ENCODE data around the gene TLL2. TPM values are rescaled to one million over a fixed set of nuclear protein-coding genes. Genes with fewer than 3 reads are reported as not detected.

Gene TLL2
- total and polyA plus RNA-seq, 2 of the 4 experiments (the other 2 are of a cell fraction), result under 0.01 to 0.05 TPM

GRCh38 chr10:96450529-96451207 lies 63.1 kb downstream of the TLL2 start:
- ATAC-seq (ENCODE audit: low read depth), result no peak
- no peaks in the 10 kb centered on the region for H3K9me1 ChIP-seq (ENCODE audit: insufficient read depth, low read length)

More at GRCh38 chr10:96450529-96451207, 63.1 kb downstream of the TLL2 start:
- Histone ChIP-seq H4K5ac (ENCODE audit: low read depth, low read length) (no peak overlapping the region), H3K4me2 (ENCODE audit: low read depth, low read length) (no peak overlapping the region), H3K4me1 (ENCODE audit: control insufficient read depth, insufficient read depth, low read length) (no peaks in the 10 kb centered on the region), H3K79me1 (ENCODE audit: low read depth in 1 of 2, low read length in 2 of 2) (no peaks in the 10 kb centered on the region), H2BK20ac (ENCODE audit: low read depth, low read length) (no peak overlapping the region), H3K9ac (ENCODE audit: low read depth, low read length) (no peak overlapping the region), H2AK9ac (replicated peaks; ENCODE audit: low read depth, low read length, poor library complexity) (no peak overlapping the region), H3K27me3 (ENCODE audit: control insufficient read depth, insufficient read depth, low read length) (peaks cover 1% of the 10 kb centered on the region), H3K4me3 (ENCODE audit: insufficient read depth, low read depth, low read length) (no peak overlapping the region), H2AK5ac (ENCODE audit: low read depth, low read length) (no peak overlapping the region), H3K23ac (ENCODE audit: low read depth, low read length) (no peak overlapping the region), H4K8ac (ENCODE audit: low read depth in 2 of 2, low read length in 2 of 2) (no peak overlapping the region), H2BK5ac (ENCODE audit: low read depth, low read length, poor library complexity, severe bottlenecking) (no peak overlapping the region), H3K27ac (ENCODE audit: insufficient read depth, low read length) (no peak overlapping the region), H4K91ac (ENCODE audit: insufficient read depth, low read depth, low read length) (no peak overlapping the region), H3K36me3 (ENCODE audit: control insufficient read depth, insufficient read depth, low read length) (no peaks in the 10 kb centered on the region), H3K18ac (ENCODE audit: low read depth, low read length) (no peak overlapping the region), H4K20me1 (ENCODE audit: insufficient read depth, low read length) (no peaks in the 10 kb centered on the region), H3K9me3 (ENCODE audit: control insufficient read depth, insufficient read depth, low read length) (no peaks in the 10 kb centered on the region), H2BK120ac (ENCODE audit: low read depth, low read length) (no peak overlapping the region), H3K14ac (replicated peaks; ENCODE audit: low read depth, low read length) (no peak overlapping the region), H3K56ac (ENCODE audit: extremely low read depth, insufficient read depth, low read length) (no peak overlapping the region), H3K4ac (ENCODE audit: low read depth, low read length) (no peak overlapping the region), H2BK15ac (ENCODE audit: low read depth, low read length) (no peak overlapping the region), H2AFZ (replicated peaks; ENCODE audit: low read length, poor library complexity) (no peak overlapping the region)
- BruUV-seq (replicated peaks), result no TSS peak
- no peak for TF ChIP-seq POLR2A (IDR thresholded peaks at IDR 0.05; ENCODE audit: low read depth, low read length)
- TF ChIP-seq USF2 (IDR thresholded peaks at IDR 0.05; ENCODE audit: low read depth, low read length), result no peak
- no peak for TF ChIP-seq CHD1 (IDR thresholded peaks at IDR 0.05; ENCODE audit: low read depth, low read length)
- no peak for TF ChIP-seq MAZ (IDR thresholded peaks at IDR 0.05; ENCODE audit: borderline replicate concordance, low read depth, low read length)
- no peak for TF ChIP-seq NFE2L2 (IDR thresholded peaks at IDR 0.05; ENCODE audit: low read depth, low read length)
- TF ChIP-seq ELK1 (IDR thresholded peaks at IDR 0.05; ENCODE audit: borderline replicate concordance, low read depth, low read length), result no peak
- ChIA-PET POLR2A (ENCODE audit: unreplicated experiment) (no interaction called here), CTCF (no interaction called here)
- in situ Hi-C loops (cut with MboI; ENCODE audit: low sequenced_read_pairs) (no loop called here), intact Hi-C loops (cut with micrococcal nuclease) (loop anchor here (5.0 kb wide), 1 partner anchor 788 kb away; no protein-coding TSS in a partner anchor), dilution Hi-C loops (cut with HindIII; ENCODE audit: low sequenced_read_pairs, unreplicated experiment) (no loop called here)
- DNase-seq, result no peak
- 53% methylated on average over 3 of the region's 12 CpGs; no CpG with 5 or more reads in 1 of the 2 experiments for WGBS, 2 experiments (ENCODE audit: extremely low coverage in 2 of 2, insufficient read length in 1 of 2)
